IMR-90 (cell line): Measurements from ENCODE around the gene DRD2. TPM values are rescaled to one million over a fixed set of nuclear protein-coding genes. Genes with fewer than 3 reads are reported as not detected.

Source experiments
- ATAC-seq: fragments of 200-7000 bp; cut with Tn5 transposase; 2 replicates; pipeline ENCODE4 v1.9.1; 2020; ENCODE audit warnings: low read depth, mild to moderate bottlenecking, moderate library complexity
- BruUV-seq: library from RNA; stranded (reverse); fragments of 400-500 nt; replicated peaks from 2 replicates; lab custom pipeline; 2021; lab: Mats Ljungman, UMichigan
- CTCF ChIA-PET: fragments of 300-600 bp; formaldehyde crosslinking; extraction: SDS; loops from one replicate; lab custom pipeline; 2021; ENCODE audit warnings: antibody characterized with exemption; lab: Yijun Ruan, JAX
- POLR2A ChIA-PET: fragments of 300-600 bp; sonication (Branson Sonifier 250); formaldehyde crosslinking; loops from one replicate; lab custom pipeline; 2022; ENCODE audit warnings: antibody characterized with exemption; ENCODE audit not compliant: unreplicated experiment; lab: Charles Lee
- DNase-seq: peaks from one replicate; pipeline ENCODE4 v3.0.0; 2013
- H2AFZ ChIP-seq: replicated peaks from 2 replicates; pipeline ENCODE3; 2013; ENCODE audit warnings: low read length, mild to moderate bottlenecking; ENCODE audit not compliant: poor library complexity
- H2AK5ac ChIP-seq: 2 replicates; pipeline ENCODE4 v1.6.1; 2013; ENCODE audit warnings: low read depth, low read length, inconsistent platforms
- H2AK9ac ChIP-seq: replicated peaks from 2 replicates; pipeline ENCODE3; 2013; ENCODE audit warnings: mild to moderate bottlenecking, low read depth, low read length, moderate library complexity; ENCODE audit not compliant: poor library complexity
- H2BK120ac ChIP-seq: 2 replicates; pipeline ENCODE4 v1.6.1; 2013; ENCODE audit warnings: low read depth, low read length, inconsistent platforms
- H2BK15ac ChIP-seq: 3 replicates; pipeline ENCODE4 v1.6.1; 2013; ENCODE audit warnings: low read depth, low read length, inconsistent platforms
- H2BK20ac ChIP-seq: 2 replicates; pipeline ENCODE4 v1.6.1; 2013; ENCODE audit warnings: low read depth, mild to moderate bottlenecking, inconsistent platforms, low read length, moderate library complexity
- H2BK5ac ChIP-seq: 2 replicates; pipeline ENCODE4 v1.6.1; 2013; ENCODE audit warnings: mild to moderate bottlenecking, low read depth, low read length, inconsistent platforms; ENCODE audit not compliant: poor library complexity, severe bottlenecking
- H3K14ac ChIP-seq: replicated peaks from 2 replicates; pipeline ENCODE4 v1.6.1; 2013; ENCODE audit warnings: low read depth, low read length, inconsistent platforms
- H3K18ac ChIP-seq: 2 replicates; pipeline ENCODE4 v1.6.1; 2013; ENCODE audit warnings: low read depth, low read length, control low read depth
- H3K23ac ChIP-seq: 2 replicates; pipeline ENCODE4 v1.6.1; 2013; ENCODE audit warnings: low read depth, low read length, inconsistent platforms
- H3K27ac ChIP-seq: 2 replicates; pipeline ENCODE4 v1.5.1; 2013; ENCODE audit warnings: mild to moderate bottlenecking, control low read depth, low read length; ENCODE audit not compliant: insufficient read depth
- H3K27me3 ChIP-seq: 2 replicates; pipeline ENCODE4 v1.6.1; 2013; ENCODE audit warnings: low read length; ENCODE audit not compliant: control insufficient read depth, insufficient read depth
- H3K36me3 ChIP-seq: 2 replicates; pipeline ENCODE4 v1.6.1; 2013; ENCODE audit warnings: low read length, mixed read lengths; ENCODE audit not compliant: control insufficient read depth, insufficient read depth
- H3K4ac ChIP-seq: 2 replicates; pipeline ENCODE4 v1.6.1; 2013; ENCODE audit warnings: low read depth, low read length, inconsistent platforms
- H3K4me1 ChIP-seq: 2 replicates; pipeline ENCODE4 v1.6.1; 2013; ENCODE audit warnings: low read length, mixed read lengths; ENCODE audit not compliant: control insufficient read depth, insufficient read depth
- H3K4me2 ChIP-seq: 2 replicates; pipeline ENCODE4 v1.6.1; 2013; ENCODE audit warnings: low read depth, mild to moderate bottlenecking, control low read depth, low read length, moderate library complexity
- H3K4me3 ChIP-seq: 2 replicates; pipeline ENCODE4 v1.5.1; 2013; ENCODE audit warnings: low read depth, mild to moderate bottlenecking, control low read depth, low read length, moderate library complexity; ENCODE audit not compliant: insufficient read depth
- H3K56ac ChIP-seq: 2 replicates; pipeline ENCODE4 v1.6.1; 2013; ENCODE audit warnings: low read length, inconsistent platforms; ENCODE audit not compliant: insufficient read depth; ENCODE audit errors: extremely low read depth
- H3K79me1 ChIP-seq, 2 experiments: 2 replicates each; pipeline ENCODE4 v1.6.1; 2013; ENCODE audit warnings: low read length in 2 of 2, inconsistent platforms in 1 of 2, low read depth in 1 of 2
- H3K9ac ChIP-seq: 2 replicates; pipeline ENCODE4 v1.6.1; 2013; ENCODE audit warnings: low read depth, low read length, control low read depth
- H3K9me1 ChIP-seq: 2 replicates; pipeline ENCODE4 v1.6.1; 2013; ENCODE audit warnings: low read length, inconsistent platforms; ENCODE audit not compliant: insufficient read depth
- H3K9me3 ChIP-seq: 2 replicates; pipeline ENCODE4 v1.6.1; 2013; ENCODE audit warnings: low read length; ENCODE audit not compliant: control insufficient read depth, insufficient read depth
- H4K20me1 ChIP-seq: 2 replicates; pipeline ENCODE4 v1.6.1; 2013; ENCODE audit warnings: low read length, inconsistent platforms; ENCODE audit not compliant: insufficient read depth
- H4K5ac ChIP-seq: 2 replicates; pipeline ENCODE4 v1.6.1; 2013; ENCODE audit warnings: mild to moderate bottlenecking, low read depth, low read length, control low read depth
- H4K8ac ChIP-seq, 2 experiments: 2 replicates each; pipeline ENCODE4 v1.6.1; 2013; ENCODE audit warnings: low read depth in 2 of 2, low read length in 2 of 2, control low read depth in 1 of 2, inconsistent platforms in 1 of 2
- H4K91ac ChIP-seq: 2 replicates; pipeline ENCODE4 v1.6.1; 2013; ENCODE audit warnings: low read depth, low read length, inconsistent platforms; ENCODE audit not compliant: insufficient read depth
- FOS ChIP-seq: fragments of 150-350 bp; IDR thresholded peaks from 2 replicates; pipeline ENCODE4 v1.6.1; 2016; ENCODE audit warnings: low read depth, low read length
- RCOR1 ChIP-seq: IDR thresholded peaks from 2 replicates; pipeline ENCODE4 v1.6.1; 2012; ENCODE audit warnings: mild to moderate bottlenecking, low read length, improper control_type of control experiment; ENCODE audit not compliant: insufficient replicate concordance
- RFX5 ChIP-seq: IDR thresholded peaks from 2 replicates; pipeline ENCODE4 v1.8.0; 2012; ENCODE audit warnings: low read depth, mild to moderate bottlenecking, low read length, moderate library complexity
- SMC3 ChIP-seq: fragments of 150-350 bp; IDR thresholded peaks from 2 replicates; pipeline ENCODE4 v1.6.1; 2016; ENCODE audit warnings: low read depth, mild to moderate bottlenecking, antibody characterized with exemption, low read length, moderate library complexity
- WGBS, 2 experiments: methylation state at CpG; one replicate each; pipeline versions ENCODE4 v1.1.5 to v1.1.7; 2013; ENCODE audit warnings: missing lambda C conversion rate in 2 of 2; ENCODE audit not compliant: insufficient read length in 1 of 2; ENCODE audit errors: extremely low coverage in 2 of 2; 5-methylcytosine and 5-hydroxymethylcytosine counted together
- dilution Hi-C: fragments of 300-500 bp; cut with HindIII; formaldehyde crosslinking; loops from one replicate; pipeline ENCODE4 v1.14.3; 2018; ENCODE audit warnings: low sequenced_read_pairs; ENCODE audit not compliant: unreplicated experiment
- in situ Hi-C: fragments of 300-500 bp; cut with MboI; formaldehyde crosslinking; loops from 3 replicates; pipeline ENCODE4 v1.14.3; 2019; ENCODE audit warnings: low sequenced_read_pairs, inconsistent platforms, mixed read lengths
- intact Hi-C: fragments of 100-400 bp; cut with micrococcal nuclease; formaldehyde crosslinking; loops from 2 replicates; pipeline ENCODE4 v1.10.0; 2022
- polyA plus RNA-seq, 3 experiments: library from polyadenylated mRNA; depleted of rRNA; stranded (reverse); fragments of >200 nt; gene quantifications; 2 replicates each; pipeline ENCODE4 v1.2.3, GENCODE V29; 2012; ENCODE audit warnings: low replicate concordance in 1 of 3
- total RNA-seq: library from RNA; depleted of rRNA; stranded (reverse); fragments of >200 nt; gene quantifications from 2 replicates; pipeline ENCODE4 v1.2.3, GENCODE V29; 2012

DRD2 gene
- total and polyA plus RNA-seq, 2 of the 4 experiments (the other 2 are of a cell fraction), result not detected

GRCh38 chr11:113487622-113488021 lies 12.4 kb upstream of the DRD2 start:
- no peak overlapping the region for H3K9ac ChIP-seq
- no peak overlapping the region for H3K14ac ChIP-seq
- H2BK20ac ChIP-seq, result no peak overlapping the region
- H3K36me3 ChIP-seq, result no peaks in the 10 kb centered on the region
- no peak for ATAC-seq
- H3K18ac ChIP-seq, result no peak overlapping the region
- TF ChIP-seq SMC3, result no peak
- TF ChIP-seq RCOR1, result no peak
- no peak for TF ChIP-seq FOS
- no peak for TF ChIP-seq RFX5
- no peaks in the 10 kb centered on the region for H3K4me1 ChIP-seq
- H3K27me3 ChIP-seq, result no peaks in the 10 kb centered on the region
- no peak for DNase-seq
- H3K27ac ChIP-seq, result no peak overlapping the region
- H2AK9ac ChIP-seq, result no peak overlapping the region
- H2AK5ac ChIP-seq, result no peak overlapping the region
- H3K9me1 ChIP-seq, result no peaks in the 10 kb centered on the region
- H3K4me2 ChIP-seq, result no peak overlapping the region
- in situ Hi-C loops (no loop called here), dilution Hi-C loops (no loop called here), intact Hi-C loops (no loop called here)
- no peak overlapping the region for H3K4me3 ChIP-seq
- H2AFZ ChIP-seq, result no peak overlapping the region
- no peak overlapping the region for H3K4ac ChIP-seq
- no peak overlapping the region for H3K23ac ChIP-seq
- no peak overlapping the region for H4K8ac ChIP-seq
- no peak overlapping the region for H2BK120ac ChIP-seq
- H4K5ac ChIP-seq, result no peak overlapping the region
- WGBS, 2 experiments, result no CpG with 5 or more reads among the region's 4 CpGs
- H4K91ac ChIP-seq, result no peak overlapping the region
- H3K79me1 ChIP-seq, result no peaks in the 10 kb centered on the region
- H3K9me3 ChIP-seq, result no peaks in the 10 kb centered on the region
- no peak overlapping the region for H2BK15ac ChIP-seq
- ChIA-PET POLR2A (no interaction called here), CTCF (no interaction called here)
- BruUV-seq, result no TSS peak
- no peak overlapping the region for H2BK5ac ChIP-seq
- H4K20me1 ChIP-seq, result no peaks in the 10 kb centered on the region
- H3K56ac ChIP-seq, result no peak overlapping the region
